ENCODE results near the gene MPC2. TPM values are rescaled to one million over a fixed set of nuclear protein-coding genes. Genes with fewer than 3 reads are reported as not detected.

The MPC2 gene
- total RNA-seq = 63.7 TPM

GRCh38 chr1:167936930-167937708 is at the start of gene MPC2:
Gene MPC2 (minus strand): TSS chr1:167937072. CDS start chr1:167935841, 1,231 bp downstream.

GRCh38 chr1:167936068-167936929 is 573 bp downstream of the MPC2 start, which contains the start of gene DCAF6:
Gene DCAF6 (plus strand): TSS chr1:167936683. CDS start chr1:167936912, 229 bp downstream.

GRCh38 chr1:167913895-167914496 is 22.9 kb downstream of the MPC2 start, which contains the start of gene ADCY10:
Gene ADCY10 (minus strand): TSS chr1:167914134. CDS start chr1:167905140, 8,994 bp downstream.

Other genes starting within 250 kb of the MPC2 start
- gene MPZL1, start 215.1 kb downstream of the MPC2 start, total RNA-seq = 218 TPM
- 0.69 TPM for gene ADCY10, start 22.9 kb downstream of the MPC2 start, total RNA-seq
- 65.7 TPM for gene DCAF6, start 389 bp downstream of the MPC2 start, total RNA-seq
- 56.7 TPM for gene GPR161, start 199.9 kb upstream of the MPC2 start, total RNA-seq
- gene TIPRL, start 241.9 kb upstream of the MPC2 start, total RNA-seq = 81.4 TPM